ENCODE data around the gene MICA. TPM values are rescaled to one million over a fixed set of nuclear protein-coding genes. Genes with fewer than 3 reads are reported as not detected.
"Not testable (repeated sequence)": the region's sequence is repeated elsewhere in the genome, so short reads cannot be mapped to it uniquely, and the experiment has no call there.

Gene MICA
- total RNA-seq, 1 donor from 2014 or later, result 19.2 TPM

DNA sequence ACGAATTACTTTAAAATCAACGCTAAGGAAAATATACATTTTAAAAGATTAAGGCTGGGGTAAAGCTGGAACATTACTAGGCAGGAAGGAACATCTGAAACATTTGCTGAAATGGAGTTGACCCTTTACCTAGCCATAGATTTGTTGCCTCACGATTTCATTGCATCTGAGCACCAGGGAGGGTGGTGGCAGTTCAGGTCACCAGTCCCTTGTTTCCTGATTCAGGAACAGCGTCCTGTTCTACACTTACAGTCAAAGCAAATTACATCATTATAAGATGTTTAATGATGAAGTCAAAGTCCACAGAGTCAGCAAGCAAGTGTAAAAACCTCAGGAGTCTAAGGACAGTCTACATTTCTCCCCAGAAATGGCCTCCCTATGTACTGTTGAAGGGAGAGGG lies 9.0 kb upstream of the MICA start:
- H3K4me3 ChIP-seq, result no peak overlapping the region
- no peaks in the 10 kb centered on the region for H3K27me3 ChIP-seq
- no peak overlapping the region for H3K27ac ChIP-seq
- H3K36me3 ChIP-seq, result peaks cover 0 to 7% of the 10 kb centered on the region in 2 donors
- intact Hi-C loops (cut with DNase I), result no loop called here
- TF ChIP-seq, protein P1, sequence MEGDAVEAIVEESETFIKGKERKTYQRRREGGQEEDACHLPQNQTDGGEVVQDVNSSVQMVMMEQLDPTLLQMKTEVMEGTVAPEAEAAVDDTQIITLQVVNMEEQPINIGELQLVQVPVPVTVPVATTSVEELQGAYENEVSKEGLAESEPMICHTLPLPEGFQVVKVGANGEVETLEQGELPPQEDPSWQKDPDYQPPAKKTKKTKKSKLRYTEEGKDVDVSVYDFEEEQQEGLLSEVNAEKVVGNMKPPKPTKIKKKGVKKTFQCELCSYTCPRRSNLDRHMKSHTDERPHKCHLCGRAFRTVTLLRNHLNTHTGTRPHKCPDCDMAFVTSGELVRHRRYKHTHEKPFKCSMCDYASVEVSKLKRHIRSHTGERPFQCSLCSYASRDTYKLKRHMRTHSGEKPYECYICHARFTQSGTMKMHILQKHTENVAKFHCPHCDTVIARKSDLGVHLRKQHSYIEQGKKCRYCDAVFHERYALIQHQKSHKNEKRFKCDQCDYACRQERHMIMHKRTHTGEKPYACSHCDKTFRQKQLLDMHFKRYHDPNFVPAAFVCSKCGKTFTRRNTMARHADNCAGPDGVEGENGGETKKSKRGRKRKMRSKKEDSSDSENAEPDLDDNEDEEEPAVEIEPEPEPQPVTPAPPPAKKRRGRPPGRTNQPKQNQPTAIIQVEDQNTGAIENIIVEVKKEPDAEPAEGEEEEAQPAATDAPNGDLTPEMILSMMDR (IDR thresholded peaks at IDR 0.05), result no peak
- H3K9me3 ChIP-seq, result no peaks in the 10 kb centered on the region
- H3K4me1 ChIP-seq, result peaks cover 0 to 4% of the 10 kb centered on the region in 2 donors
- no peak for DNase-seq (ENCODE audit: low spot score in 2 of 2)

DNA sequence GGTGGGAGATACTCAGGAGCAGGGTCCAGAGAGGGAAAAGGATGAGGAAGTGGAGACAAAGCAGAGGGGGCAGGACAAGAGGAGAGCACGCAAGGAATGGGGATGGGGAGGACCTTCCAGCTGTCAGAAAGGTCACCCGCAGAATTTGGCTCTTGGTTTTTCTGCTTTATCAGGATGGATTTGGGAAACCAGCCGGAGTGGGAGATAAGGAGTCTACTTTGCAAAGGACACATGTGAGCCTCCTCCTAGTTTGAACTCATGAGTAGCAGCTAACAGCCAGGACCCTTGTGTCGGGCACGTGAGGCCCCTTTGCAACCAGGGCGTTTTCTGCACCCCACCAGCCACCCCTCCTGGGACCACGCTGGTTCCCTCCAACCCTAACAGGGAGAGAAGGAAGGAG lies 7.6 kb upstream of the MICA start:
- peaks cover 0 to 7% of the 10 kb centered on the region in 2 donors for H3K36me3 ChIP-seq
- intact Hi-C loops (cut with DNase I), result no loop called here
- H3K9me3 ChIP-seq, result no peaks in the 10 kb centered on the region
- no peak overlapping the region for H3K4me3 ChIP-seq
- TF ChIP-seq, protein P1 (IDR thresholded peaks at IDR 0.05), result no peak
- no peak overlapping the region for H3K27ac ChIP-seq
- no peaks in the 10 kb centered on the region for H3K27me3 ChIP-seq
- no peak for DNase-seq (ENCODE audit: low spot score in 2 of 2)
- peaks cover 0 to 4% of the 10 kb centered on the region in 2 donors for H3K4me1 ChIP-seq

DNA sequence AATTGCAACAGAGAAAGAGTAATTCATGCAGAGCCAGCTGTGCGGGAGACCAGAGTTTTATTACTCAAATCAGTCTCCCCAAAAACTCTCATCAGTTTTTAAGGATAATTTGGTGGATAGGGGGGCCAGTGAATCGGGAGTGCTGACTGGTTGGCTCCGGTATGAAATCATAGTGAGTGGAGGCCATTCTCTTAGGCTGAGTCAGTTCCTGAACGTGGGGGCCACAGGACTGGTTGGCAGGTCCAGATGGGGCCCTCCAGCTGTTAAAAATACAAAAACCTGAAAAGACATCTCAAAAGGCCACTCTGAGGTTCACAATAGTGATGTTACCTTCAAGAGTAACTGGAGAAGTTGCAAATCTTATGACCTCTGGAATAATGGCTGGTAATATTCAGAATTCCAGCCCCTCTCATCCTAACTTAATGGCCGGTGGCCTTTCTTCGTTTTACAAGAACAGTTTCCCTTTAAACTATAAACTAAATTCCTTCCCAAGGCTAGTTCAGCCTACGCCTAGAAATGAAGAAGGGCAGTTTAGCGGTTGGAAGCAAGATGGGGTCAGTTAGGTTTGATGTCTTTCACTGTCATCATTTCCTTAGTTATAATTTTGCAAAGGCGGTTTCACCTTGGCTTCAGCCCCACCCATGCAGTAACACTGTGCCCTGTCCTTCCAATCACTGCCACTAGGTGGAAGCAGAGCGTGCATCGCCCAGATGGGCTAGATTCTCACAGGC lies 6.8 kb upstream of the MICA start:
- H3K27ac ChIP-seq, result no peak overlapping the region
- no peaks in the 10 kb centered on the region for H3K27me3 ChIP-seq

DNA sequence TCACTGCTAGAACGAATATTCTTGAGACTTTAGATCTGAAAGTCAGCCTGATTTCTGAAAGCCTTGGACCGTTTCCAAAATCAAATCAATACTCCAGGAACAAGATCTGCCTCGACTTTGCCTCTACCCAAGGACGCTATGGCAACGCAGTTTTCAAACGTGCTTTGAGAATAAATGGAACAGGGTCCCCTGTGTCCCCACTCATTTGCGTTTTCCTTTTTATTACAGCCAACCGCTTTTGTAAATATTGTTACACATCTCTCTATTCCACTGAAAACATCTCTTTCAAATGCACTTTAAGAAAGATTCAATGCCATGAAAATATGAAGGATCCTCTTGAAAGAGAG lies 6.3 kb upstream of the MICA start:
- H3K9me3 ChIP-seq; H3K36me3 ChIP-seq; H3K4me1 ChIP-seq; H3K27me3 ChIP-seq; H3K27ac ChIP-seq; DNase-seq (ENCODE audit: low spot score in 2 of 2); H3K4me3 ChIP-seq: not testable (repeated sequence)
- intact Hi-C loops (cut with DNase I), result loop anchor here (1.0 kb wide), 1 partner anchor 44 kb away; no protein-coding TSS in a partner anchor

More for the DNA sequence above, 6.8 kb upstream of the MICA start:
- intact Hi-C loops (cut with DNase I), result loop anchor here (1.0 kb wide), 1 partner anchor 45 kb away; no protein-coding TSS in a partner anchor
- peak in 1 of 2 donors; percentile 87 for DNase-seq (ENCODE audit: low spot score in 2 of 2)
- TF ChIP-seq, protein P1 (IDR thresholded peaks at IDR 0.05), result peak; percentile 90 to 97 (median 95)
- Histone ChIP-seq H3K4me1 (peaks cover 0 to 4% of the 10 kb centered on the region in 2 donors), H3K4me3 (peak overlapping the region in 1 of 2 donors; percentile 20), H3K36me3 (peaks cover 0 to 7% of the 10 kb centered on the region in 2 donors), H3K9me3 (no peaks in the 10 kb centered on the region)

DNA sequence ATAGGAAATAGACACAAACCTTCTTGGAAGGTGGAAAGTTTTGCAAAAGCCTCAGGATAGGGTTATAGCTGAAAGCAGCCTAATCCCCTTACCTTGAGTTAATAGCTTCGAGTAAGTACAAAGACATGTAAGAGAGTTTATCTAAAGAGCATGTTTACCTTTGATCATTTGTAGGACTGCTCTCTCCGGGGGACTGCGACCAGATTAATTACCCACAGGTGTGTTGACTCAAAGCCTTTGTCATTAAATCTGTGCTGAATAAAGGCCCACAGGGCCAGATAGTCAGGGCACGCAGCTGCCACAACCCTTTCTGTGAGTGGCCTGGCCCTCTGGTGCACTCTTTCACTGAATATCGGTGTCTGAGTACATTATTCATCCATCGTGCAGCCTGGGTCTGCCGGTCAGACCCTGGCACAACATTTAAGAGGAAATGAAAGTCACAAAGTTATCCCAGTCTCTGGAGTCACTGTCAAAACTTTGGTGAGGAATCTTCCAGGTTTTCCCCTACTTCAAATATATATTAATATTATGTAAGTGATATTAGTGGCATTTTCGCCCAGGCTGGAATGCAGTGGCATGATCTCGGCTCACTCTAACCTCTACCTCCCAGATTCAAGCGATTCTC lies 5.4 kb upstream of the MICA start:
- Histone ChIP-seq H3K27me3 (no peaks in the 10 kb centered on the region), H3K9me3 (no peaks in the 10 kb centered on the region), H3K4me1 (peaks cover 5 to 11% of the 10 kb centered on the region in 2 donors), H3K4me3 (no peak overlapping the region), H3K27ac (no peak overlapping the region), H3K36me3 (peaks cover 0 to 7% of the 10 kb centered on the region in 2 donors)
- TF ChIP-seq, protein P1 (IDR thresholded peaks at IDR 0.05), result no peak
- DNase-seq (ENCODE audit: low spot score in 2 of 2), result no peak
- intact Hi-C loops (cut with DNase I), result loop anchor here (1.0 kb wide), 1 partner anchor 43 kb away; no protein-coding TSS in a partner anchor
